ENCODE results near the gene SERPINB8. TPM values are rescaled to one million over a fixed set of nuclear protein-coding genes. Genes with fewer than 3 reads are reported as not detected.

SERPINB8 gene
- total RNA-seq, 3 donors from 2014 or later, result 17.0 to 22.6 (median 17.4) TPM

DNA sequence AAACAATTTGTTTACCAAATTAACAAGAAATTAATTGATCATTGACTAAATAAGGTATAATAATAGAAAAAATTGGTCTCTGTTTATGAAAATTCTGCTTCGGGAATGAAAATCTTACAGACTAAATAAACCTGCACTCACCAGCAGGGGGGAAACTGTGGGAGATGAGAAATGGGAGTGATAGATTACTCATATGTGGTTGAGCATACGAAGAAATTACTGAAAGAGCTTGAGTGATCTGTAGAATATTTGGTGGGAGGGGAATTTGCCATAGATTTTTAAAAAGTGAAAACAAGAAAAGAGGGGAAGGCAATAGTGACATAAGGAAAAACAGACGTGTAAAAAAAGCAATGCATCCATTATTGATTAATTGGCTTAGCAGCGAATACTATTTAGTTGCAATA lies 18.6 kb upstream of the SERPINB8 start:
- peak; percentile 58 to 75 for ATAC-seq
- no peak overlapping the region for H3K4me3 Mint-ChIP-seq
- H3K9me3 Mint-ChIP-seq, result peaks cover 7% of the 10 kb centered on the region
- no peak for DNase-seq
- peaks cover 36% of the 10 kb centered on the region for H3K4me1 Mint-ChIP-seq (ENCODE audit: low read depth)
- H3K36me3 Mint-ChIP-seq (ENCODE audit: insufficient read depth), result no peaks in the 10 kb centered on the region
- peaks cover 15% of the 10 kb centered on the region for H3K27me3 Mint-ChIP-seq (ENCODE audit: low read depth)

DNA sequence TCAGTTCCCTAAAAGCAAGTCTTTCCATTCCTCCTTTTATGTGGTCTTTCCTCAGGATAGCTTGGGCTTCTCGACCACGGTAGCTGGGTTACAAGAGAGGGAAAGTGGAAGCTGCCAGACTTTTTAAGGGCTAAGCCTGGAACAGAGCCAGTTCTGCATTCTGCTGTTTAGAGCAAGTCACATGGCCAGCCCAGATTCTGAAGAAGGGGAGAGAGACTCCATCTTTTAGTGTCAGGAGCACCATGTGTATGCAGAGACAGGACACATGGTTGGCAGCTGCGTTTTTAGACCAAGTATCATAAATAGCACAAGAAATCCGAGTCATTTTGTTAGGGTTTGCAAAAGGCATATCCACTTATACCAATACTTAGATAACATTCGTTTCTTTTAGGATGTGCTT lies 16.1 kb upstream of the SERPINB8 start:
- DNase-seq (no peak), ATAC-seq (no peak)
- peaks cover 12% of the 10 kb centered on the region for H3K27me3 Mint-ChIP-seq (ENCODE audit: low read depth)
- H3K4me3 Mint-ChIP-seq, result no peak overlapping the region
- no peaks in the 10 kb centered on the region for H3K36me3 Mint-ChIP-seq (ENCODE audit: insufficient read depth)
- peaks cover 7% of the 10 kb centered on the region for H3K9me3 Mint-ChIP-seq
- peaks cover 22% of the 10 kb centered on the region for H3K4me1 Mint-ChIP-seq (ENCODE audit: low read depth)

- H3K4me3 Mint-ChIP-seq, result no peak overlapping the region
- H3K36me3 Mint-ChIP-seq (ENCODE audit: insufficient read depth), result no peaks in the 10 kb centered on the region
- DNase-seq (no peak), ATAC-seq (no peak)
- peaks cover 1% of the 10 kb centered on the region for H3K9me3 Mint-ChIP-seq
- H3K27me3 Mint-ChIP-seq (ENCODE audit: low read depth), result peaks cover 19% of the 10 kb centered on the region
- peaks cover under 1% of the 10 kb centered on the region for H3K4me1 Mint-ChIP-seq (ENCODE audit: low read depth)
Measured at GRCh38 chr18:63956755-63957154, 13.1 kb upstream of the SERPINB8 start.

GRCh38 chr18:63960891-63961290 lies 9.0 kb upstream of the SERPINB8 start:
- no peak for ATAC-seq
- Mint-ChIP-seq H3K4me3 (no peak overlapping the region), H3K27me3 (ENCODE audit: low read depth) (peaks cover 18% of the 10 kb centered on the region), H3K4me1 (ENCODE audit: low read depth) (no peaks in the 10 kb centered on the region), H3K36me3 (ENCODE audit: insufficient read depth) (no peaks in the 10 kb centered on the region), H3K9me3 (no peaks in the 10 kb centered on the region)
- no peak for DNase-seq

GRCh38 chr18:63961435-63961980 lies 8.4 kb upstream of the SERPINB8 start:
- DNase-seq, result no peak
- Mint-ChIP-seq H3K4me3 (no peak overlapping the region), H3K36me3 (ENCODE audit: insufficient read depth) (no peaks in the 10 kb centered on the region), H3K9me3 (no peaks in the 10 kb centered on the region), H3K4me1 (ENCODE audit: low read depth) (no peaks in the 10 kb centered on the region), H3K27me3 (ENCODE audit: low read depth) (peaks cover 17% of the 10 kb centered on the region)
- no peak for ATAC-seq

DNA sequence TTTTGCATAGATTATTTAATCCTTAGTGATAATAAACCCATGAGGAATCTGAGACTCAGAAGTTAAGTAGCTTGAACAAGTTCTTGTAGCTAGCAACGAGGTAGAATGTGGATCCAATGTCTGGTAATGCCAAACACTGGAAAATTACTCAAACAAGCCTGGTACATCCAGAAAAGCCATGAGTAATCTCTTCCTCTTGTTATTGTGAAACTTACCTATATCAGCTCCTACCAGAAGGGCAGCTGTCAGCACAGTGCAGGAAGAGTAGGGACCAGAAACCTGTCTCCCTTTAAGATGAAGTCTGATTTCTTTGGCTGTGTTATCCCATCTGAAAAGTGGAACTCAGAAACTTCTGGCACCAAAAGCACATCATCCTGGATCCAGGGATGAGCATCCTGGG lies 7.7 kb upstream of the SERPINB8 start:
- no peaks in the 10 kb centered on the region for H3K36me3 Mint-ChIP-seq (ENCODE audit: insufficient read depth)
- H3K9me3 Mint-ChIP-seq, result no peaks in the 10 kb centered on the region
- H3K4me3 Mint-ChIP-seq, result no peak overlapping the region
- peaks cover 12% of the 10 kb centered on the region for H3K27me3 Mint-ChIP-seq (ENCODE audit: low read depth)
- no peak for DNase-seq
- peak in 1 of 2 donors; percentile 30 for ATAC-seq
- H3K4me1 Mint-ChIP-seq (ENCODE audit: low read depth), result no peaks in the 10 kb centered on the region

DNA sequence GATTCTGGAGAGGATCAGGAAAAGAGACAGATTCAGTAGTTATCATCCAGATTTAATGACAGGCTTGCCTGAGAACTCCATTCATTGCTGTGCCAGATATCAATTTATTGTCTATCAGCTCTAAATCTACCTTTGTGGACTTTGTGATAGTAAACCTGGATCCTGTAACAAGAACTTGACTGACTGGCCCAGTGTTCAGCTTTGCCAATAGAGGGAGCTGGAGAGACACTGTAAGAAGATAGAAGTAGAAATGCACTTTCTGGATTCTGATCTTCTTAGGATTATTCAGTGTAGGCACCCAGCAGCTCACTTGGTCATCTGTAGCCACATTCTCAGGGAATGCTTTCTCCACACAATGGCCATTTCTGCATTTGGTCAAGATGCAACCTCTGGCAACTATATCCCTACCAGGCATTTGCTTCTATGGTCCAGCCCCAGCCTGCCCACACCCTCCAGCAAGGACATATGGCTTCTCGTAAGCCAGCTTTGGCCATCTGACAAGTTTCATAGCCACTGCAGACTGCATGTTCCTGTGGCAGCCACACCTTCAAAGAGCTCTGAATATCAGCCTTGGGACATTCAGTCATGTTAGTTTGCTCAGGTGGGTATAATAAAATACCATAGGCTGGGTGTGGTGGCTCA lies 6.1 kb upstream of the SERPINB8 start:
- Mint-ChIP-seq H3K36me3 (ENCODE audit: insufficient read depth) (no peaks in the 10 kb centered on the region), H3K4me3 (no peak overlapping the region), H3K9me3 (no peaks in the 10 kb centered on the region), H3K4me1 (ENCODE audit: low read depth) (no peaks in the 10 kb centered on the region), H3K27me3 (ENCODE audit: low read depth) (peaks cover 10% of the 10 kb centered on the region)
- DNase-seq, result peak; percentile 38
- ATAC-seq, result peak; percentile 79 to 80

DNA sequence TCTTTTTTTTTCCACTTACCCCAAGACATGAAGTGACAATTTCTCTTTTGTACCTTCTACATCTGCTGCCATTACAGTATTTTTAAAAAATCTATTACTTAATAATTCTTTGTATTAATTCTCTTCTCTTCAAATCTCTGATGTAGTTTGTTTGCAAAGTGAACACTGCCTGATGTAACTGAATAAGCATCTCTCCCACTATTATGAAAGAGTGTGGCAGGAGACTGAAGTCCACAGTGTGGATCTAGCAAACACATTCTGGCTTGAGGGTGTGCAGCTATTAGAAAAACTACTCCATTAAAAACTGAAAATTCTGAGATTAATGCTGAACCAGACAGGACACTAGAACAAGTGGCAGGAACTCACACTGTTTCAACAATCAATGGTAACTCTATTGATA lies 5.0 kb upstream of the SERPINB8 start:
- no peak overlapping the region for H3K4me3 Mint-ChIP-seq
- no peaks in the 10 kb centered on the region for H3K36me3 Mint-ChIP-seq (ENCODE audit: insufficient read depth)
- H3K27me3 Mint-ChIP-seq (ENCODE audit: low read depth), result peaks cover 7% of the 10 kb centered on the region
- H3K4me1 Mint-ChIP-seq (ENCODE audit: low read depth), result peaks cover 10% of the 10 kb centered on the region
- no peaks in the 10 kb centered on the region for H3K9me3 Mint-ChIP-seq
- no peak for ATAC-seq
- DNase-seq, result no peak

DNA sequence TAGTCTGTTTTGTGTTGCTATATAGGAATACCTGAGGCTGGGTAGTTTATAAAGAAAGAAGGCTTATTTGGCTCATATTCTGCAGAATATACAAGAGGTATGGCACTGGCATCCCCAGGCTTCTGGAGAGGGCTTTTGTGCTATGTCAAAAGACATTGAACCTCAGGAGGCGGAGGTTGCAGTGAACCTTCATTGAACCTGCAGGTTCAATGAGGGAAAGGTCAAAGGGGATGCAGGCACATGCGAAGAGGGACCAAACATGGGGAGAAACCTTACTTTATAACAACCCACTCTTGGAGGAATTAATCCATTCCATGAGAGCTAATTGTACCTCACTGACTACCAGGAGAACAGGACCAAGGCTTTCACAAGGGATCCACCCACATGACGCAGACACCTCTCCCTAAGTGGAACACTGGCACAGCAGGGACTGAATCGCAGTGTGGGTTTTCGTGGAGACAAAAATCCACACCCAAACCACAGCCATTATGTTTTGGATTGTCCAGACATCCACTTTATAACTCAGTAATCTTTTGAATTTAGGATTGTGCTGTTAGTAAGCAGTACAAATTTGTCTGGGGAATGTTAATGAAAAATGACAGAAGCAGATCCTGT lies 4.1 kb upstream of the SERPINB8 start:
- H3K4me1 Mint-ChIP-seq (ENCODE audit: low read depth), result peaks cover 13% of the 10 kb centered on the region
- ATAC-seq (no peak), DNase-seq (no peak)
- no peaks in the 10 kb centered on the region for H3K36me3 Mint-ChIP-seq (ENCODE audit: insufficient read depth)
- peaks cover 7% of the 10 kb centered on the region for H3K27me3 Mint-ChIP-seq (ENCODE audit: low read depth)
- H3K4me3 Mint-ChIP-seq, result no peak overlapping the region
- no peaks in the 10 kb centered on the region for H3K9me3 Mint-ChIP-seq

- Mint-ChIP-seq H3K36me3 (ENCODE audit: insufficient read depth) (peaks cover 3% of the 10 kb centered on the region), H3K9me3 (no peaks in the 10 kb centered on the region), H3K4me1 (ENCODE audit: low read depth) (peaks cover 42% of the 10 kb centered on the region), H3K27me3 (ENCODE audit: low read depth) (no peaks in the 10 kb centered on the region), H3K4me3 (peak overlapping the region; percentile 88)
- ATAC-seq (no peak), DNase-seq (no peak)
Measured at GRCh38 chr18:63970809-63971205, 926 bp downstream of the SERPINB8 start.

- Mint-ChIP-seq H3K4me3 (peak overlapping the region; percentile 88), H3K36me3 (ENCODE audit: insufficient read depth) (peaks cover 3% of the 10 kb centered on the region), H3K27me3 (ENCODE audit: low read depth) (no peaks in the 10 kb centered on the region), H3K9me3 (no peaks in the 10 kb centered on the region), H3K4me1 (ENCODE audit: low read depth) (peaks cover 42% of the 10 kb centered on the region)
- ATAC-seq, result no peak
- DNase-seq, result no peak
Measured at GRCh38 chr18:63971320-63972001, 1.6 kb downstream of the SERPINB8 start.

GRCh38 chr18:63972002-63972376 lies 2.1 kb downstream of the SERPINB8 start:
- Mint-ChIP-seq H3K27me3 (ENCODE audit: low read depth) (no peaks in the 10 kb centered on the region), H3K4me3 (peak overlapping the region; percentile 88), H3K36me3 (ENCODE audit: insufficient read depth) (peaks cover 3% of the 10 kb centered on the region), H3K9me3 (no peaks in the 10 kb centered on the region), H3K4me1 (ENCODE audit: low read depth) (peaks cover 42% of the 10 kb centered on the region)
- ATAC-seq (no peak), DNase-seq (no peak)

DNA sequence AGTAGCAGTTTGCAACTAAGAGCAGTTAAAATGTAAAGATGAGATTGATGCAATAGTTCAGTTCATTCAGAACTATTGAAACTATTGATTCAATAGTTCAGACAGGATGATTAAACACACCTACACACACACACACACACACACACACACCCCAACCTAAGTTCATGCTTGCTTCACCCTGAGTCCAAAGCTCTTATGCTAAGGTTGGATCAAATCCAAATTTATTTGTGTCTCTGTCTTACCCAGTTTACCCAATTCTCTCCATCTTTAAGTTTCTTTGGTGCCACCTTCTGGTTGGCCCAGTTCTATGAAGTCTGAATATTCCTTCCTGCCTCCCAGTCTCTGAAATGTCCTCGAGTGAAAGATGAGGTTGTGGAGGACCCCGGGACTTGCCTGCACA lies 5.1 kb downstream of the SERPINB8 start:
- peaks cover 36% of the 10 kb centered on the region for H3K4me1 Mint-ChIP-seq (ENCODE audit: low read depth)
- no peaks in the 10 kb centered on the region for H3K9me3 Mint-ChIP-seq
- no peak for ATAC-seq
- DNase-seq, result no peak
- peaks cover 4% of the 10 kb centered on the region for H3K36me3 Mint-ChIP-seq (ENCODE audit: insufficient read depth)
- H3K4me3 Mint-ChIP-seq, result no peak overlapping the region
- no peaks in the 10 kb centered on the region for H3K27me3 Mint-ChIP-seq (ENCODE audit: low read depth)

DNA sequence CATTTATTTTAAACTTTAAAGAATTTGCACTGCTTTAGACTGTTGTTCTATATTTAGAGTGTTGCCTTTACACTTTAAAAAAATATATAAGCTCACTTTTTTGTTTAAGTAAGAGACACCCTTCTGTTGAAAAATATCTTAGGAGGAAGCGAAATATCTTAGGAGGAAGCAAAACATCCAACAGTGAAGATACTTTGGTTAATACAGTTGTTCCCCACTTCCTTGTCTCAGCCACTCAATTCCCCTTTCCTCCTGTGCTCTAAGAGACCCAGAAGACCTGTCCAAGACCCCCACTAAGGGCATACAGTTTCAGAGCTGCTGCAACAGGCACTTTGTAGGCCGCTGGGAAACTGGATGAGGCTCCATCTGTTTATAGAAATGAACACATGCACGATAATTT lies 5.7 kb downstream of the SERPINB8 start:
- no peaks in the 10 kb centered on the region for H3K27me3 Mint-ChIP-seq (ENCODE audit: low read depth)
- peaks cover 7% of the 10 kb centered on the region for H3K36me3 Mint-ChIP-seq (ENCODE audit: insufficient read depth)
- H3K4me1 Mint-ChIP-seq (ENCODE audit: low read depth), result peaks cover 35% of the 10 kb centered on the region
- DNase-seq (no peak), ATAC-seq (no peak)
- H3K4me3 Mint-ChIP-seq, result no peak overlapping the region
- H3K9me3 Mint-ChIP-seq, result no peaks in the 10 kb centered on the region

DNA sequence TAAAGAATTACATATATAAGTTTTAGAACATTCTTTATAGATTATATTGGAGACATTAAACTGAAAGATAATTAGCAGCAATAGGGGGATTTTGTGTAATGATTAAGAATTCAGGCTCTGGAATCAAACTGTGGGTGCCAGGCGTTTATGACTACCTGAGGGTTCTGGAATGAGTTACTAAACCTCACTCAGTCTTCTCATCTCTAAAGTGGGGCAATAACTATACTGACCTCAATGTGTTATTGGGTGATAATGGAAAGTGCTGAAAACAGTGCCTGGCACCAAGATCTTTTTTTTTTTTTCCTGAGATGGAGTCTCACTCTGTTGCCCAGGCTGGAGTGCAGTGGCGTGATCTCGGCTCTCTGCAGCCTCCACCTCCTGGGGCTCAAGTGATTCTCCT lies 7.2 kb downstream of the SERPINB8 start:
- H3K9me3 Mint-ChIP-seq, result no peaks in the 10 kb centered on the region
- ATAC-seq, result no peak
- H3K36me3 Mint-ChIP-seq (ENCODE audit: insufficient read depth), result peaks cover 16% of the 10 kb centered on the region
- no peaks in the 10 kb centered on the region for H3K27me3 Mint-ChIP-seq (ENCODE audit: low read depth)
- no peak for DNase-seq
- H3K4me3 Mint-ChIP-seq, result no peak overlapping the region
- H3K4me1 Mint-ChIP-seq (ENCODE audit: low read depth), result peaks cover 22% of the 10 kb centered on the region

All from activated T-cell treated with anti-CD3 and anti-CD28 coated beads, Interleukin-2, amount 50 U/mL, for 4 hours (primary cell).